ENCODE data around the gene DBP.

DBP gene

DNA sequence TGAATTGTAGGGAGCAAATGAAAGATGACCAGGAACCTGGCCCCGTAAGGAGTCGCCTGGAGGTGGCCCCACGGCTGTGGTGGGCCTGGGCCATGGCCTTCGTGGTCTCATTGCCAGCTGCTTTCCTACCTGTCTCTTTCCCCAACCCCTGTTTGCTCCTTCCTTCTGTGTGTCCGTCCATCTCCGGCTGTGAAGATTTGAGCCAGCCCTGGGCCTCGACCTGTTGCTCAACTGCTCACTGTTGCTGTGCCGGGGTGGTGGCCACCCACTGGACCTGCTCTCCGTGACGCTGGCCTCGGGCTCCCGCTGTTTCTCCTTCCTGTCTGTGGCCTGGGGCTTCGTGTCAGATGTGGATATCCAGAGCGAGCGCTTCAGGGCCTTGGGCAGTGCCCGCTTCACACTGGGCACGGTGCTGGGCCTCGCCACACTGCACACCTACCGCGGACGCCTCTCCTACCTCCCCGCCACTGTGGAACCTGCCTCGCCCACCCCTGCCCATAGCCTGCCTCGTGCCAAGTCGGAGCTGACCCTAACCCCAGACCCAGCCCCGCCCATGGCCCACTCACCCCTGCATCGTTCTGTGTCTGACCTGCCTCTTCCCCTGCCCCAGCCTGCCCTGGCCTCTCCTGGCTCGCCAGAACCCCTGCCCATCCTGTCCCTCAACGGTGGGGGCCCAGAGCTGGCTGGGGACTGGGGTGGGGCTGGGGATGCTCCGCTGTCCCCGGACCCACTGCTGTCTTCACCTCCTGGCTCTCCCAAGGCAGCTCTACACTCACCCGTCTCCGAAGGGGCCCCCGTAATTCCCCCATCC lies 8.5 kb downstream of the DBP start:
- no peak for DNase-seq (ENCODE audit: low read depth in 2 of 2, low spot score in 1 of 2)

DNA sequence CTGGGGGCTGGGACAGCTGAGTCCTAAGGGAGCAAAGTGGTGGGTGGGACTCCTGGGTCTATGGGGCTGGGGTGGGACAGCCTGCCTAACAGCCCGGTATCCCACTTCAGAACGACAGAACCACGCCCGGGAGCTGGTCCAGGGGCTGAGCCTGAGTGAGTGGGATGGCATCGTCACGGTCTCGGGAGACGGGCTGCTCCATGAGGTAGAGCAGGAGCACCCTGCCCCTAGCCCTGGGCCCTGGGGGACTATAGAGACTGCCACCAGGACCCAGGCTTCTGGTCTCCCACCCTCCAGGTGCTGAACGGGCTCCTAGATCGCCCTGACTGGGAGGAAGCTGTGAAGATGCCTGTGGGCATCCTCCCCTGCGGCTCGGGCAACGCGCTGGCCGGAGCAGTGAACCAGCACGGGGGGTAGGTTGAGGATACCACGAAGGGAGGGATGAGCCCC lies 9.3 kb downstream of the DBP start:
- DNase-seq (ENCODE audit: low read depth in 2 of 2, low spot score in 1 of 2), result no peak

- DNase-seq (ENCODE audit: low read depth in 2 of 2, low spot score in 1 of 2), result no peak
Observed at GRCh38 chr19:48627201-48627864, 9.8 kb downstream of the DBP start.

DNA sequence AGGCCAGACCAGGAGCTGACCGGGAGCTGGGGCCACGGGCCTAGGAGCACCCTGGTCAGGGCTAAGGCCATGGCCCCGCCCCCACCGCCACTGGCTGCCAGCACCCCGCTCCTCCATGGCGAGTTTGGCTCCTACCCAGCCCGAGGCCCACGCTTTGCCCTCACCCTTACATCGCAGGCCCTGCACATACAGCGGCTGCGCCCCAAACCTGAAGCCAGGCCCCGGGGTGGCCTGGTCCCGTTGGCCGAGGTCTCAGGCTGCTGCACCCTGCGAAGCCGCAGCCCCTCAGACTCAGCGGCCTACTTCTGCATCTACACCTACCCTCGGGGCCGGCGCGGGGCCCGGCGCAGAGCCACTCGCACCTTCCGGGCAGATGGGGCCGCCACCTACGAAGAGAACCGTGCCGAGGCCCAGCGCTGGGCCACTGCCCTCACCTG lies 11.3 kb downstream of the DBP start:
- DNase-seq (ENCODE audit: low read depth in 2 of 2, low spot score in 1 of 2), result no peak

DNA sequence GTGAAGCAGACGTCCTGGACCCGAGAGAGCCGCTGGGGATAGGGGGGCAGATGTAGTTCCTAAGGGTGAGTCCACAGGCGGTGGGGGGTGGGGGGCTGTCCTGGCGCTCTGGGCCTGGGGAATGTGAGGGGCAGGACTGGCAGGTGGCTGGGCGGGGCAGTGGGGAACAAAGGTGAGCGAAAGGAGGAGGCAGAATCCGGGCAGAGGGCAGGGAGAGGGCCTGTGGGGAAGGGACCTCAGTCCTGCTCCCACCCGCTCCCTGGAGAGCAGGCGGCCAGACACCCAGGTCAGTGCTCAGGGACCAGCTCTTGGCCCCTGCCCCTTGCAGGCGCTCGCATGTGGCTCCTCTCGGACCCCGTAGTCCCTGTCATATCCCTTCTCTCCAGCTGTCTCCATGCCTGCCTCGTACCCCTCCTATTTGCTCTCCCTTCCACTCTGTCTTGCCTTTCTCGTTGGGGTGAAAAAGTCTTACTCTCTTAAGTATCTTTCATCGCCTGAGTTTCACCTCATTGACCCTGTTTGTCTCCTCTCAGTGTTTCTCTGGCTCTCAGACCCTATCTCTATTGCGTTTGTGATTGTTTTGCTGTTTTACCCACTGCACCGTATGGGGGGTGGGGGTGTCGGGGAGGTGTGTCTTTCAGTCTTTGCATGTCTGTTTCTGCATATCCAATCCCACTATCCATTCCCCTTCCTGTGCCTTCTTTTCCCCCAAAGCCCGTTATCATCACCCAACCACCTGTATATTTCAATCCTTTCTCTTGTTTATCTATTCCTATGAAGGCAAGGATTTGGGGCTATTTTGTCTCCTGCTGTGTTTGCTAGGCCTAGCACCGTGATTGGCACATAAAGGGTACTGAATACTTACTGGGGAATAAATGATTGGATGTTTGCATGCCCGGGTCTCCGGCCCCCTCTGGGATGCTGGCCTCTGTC lies 12.1 kb downstream of the DBP start:
- no peak for DNase-seq (ENCODE audit: low read depth in 2 of 2, low spot score in 1 of 2)

DNA sequence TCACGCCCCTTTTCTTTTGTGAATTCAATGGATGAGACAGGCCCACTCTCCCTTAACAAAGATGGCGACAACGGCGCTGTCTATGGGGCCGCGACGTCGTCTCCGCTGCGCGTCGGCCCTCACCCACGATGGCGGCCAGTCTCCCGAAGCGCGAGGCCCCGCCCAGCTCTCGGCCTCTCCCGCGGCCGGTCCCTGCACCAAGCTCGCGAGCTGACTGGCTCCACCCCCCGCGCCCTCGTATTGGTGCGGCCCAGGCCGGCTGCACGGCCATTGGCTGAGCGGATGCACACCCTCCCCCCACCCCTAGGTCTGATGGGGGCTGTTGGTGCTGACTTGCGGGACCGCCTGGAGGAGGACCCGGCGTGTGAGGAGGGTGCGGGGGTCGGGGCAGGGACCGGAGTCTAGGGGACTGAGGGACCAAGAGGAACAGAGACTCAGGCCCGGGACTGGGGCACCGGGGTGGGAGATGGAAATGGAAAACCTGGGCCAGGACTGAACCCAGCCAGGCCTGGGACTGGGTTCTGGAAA lies 13.0 kb downstream of the DBP start:
- peak; percentile 86 to 93 for DNase-seq (ENCODE audit: low read depth in 2 of 2, low spot score in 1 of 2)

DNA sequence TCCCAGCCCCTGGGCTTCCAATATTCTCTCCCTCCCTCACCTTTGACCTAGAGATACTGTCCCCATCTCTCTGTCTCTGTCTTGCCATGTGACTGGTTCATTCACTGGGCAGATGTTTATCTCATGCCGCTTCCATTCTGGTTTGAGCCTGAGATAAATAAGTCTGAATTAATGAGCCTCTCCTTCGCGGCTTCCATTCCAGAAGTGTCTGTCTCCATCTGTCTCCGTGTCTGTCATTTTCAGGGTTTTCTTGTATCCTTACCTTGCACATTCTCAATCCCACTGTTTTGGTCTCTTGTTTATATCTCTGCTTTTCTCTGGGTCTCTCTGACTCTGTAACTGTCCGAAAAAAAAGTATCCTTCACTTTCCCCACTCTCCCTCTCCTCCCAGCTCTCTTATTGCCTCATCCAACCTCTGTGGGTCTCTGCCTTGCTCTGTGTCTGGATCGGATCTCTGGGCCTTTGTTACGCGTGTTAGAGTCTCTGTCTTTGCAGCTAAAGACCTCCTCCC lies 13.6 kb downstream of the DBP start:
- DNase-seq (ENCODE audit: low read depth in 2 of 2, low spot score in 1 of 2), result no peak

DNA sequence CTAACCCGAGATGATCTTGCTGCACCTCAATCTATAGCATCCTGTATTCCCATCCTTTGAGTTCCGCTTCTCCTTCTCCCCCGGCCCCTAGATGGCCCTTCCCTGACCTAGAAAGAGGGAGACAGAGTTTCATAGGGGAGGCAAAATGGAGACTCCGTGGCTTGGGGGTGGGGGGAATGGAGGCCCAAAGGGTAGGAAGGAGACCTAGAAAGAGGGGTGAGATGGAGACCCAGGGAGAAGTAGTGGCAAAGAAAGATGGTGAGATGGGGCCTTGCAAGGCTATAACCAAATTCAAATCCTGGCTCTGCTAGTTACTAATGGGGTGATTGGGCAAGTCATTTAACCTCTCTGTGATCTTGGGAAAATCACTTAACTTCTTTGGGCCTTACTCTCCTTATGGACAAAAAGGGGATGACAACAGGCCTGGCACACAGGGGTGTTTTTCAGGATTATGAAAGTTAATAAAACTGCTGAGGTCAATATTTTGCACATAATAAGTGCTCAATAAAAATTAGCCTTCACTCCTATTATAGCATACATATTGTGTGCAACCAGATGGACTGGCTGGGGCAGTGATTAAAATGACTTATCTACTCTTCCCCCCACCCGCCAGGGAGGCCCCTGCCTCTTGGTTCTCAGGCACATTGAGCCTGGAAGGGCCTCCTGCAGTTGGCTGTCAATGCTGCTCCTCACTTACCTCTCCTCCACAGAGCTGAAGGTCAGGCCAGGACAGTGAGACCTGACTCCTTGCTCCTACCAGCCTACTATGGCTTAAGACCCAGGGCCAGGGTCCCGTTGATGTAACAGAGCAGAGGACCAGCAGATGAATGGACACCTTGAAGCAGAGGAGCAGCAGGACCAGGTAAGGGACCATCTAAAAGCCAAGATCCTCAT lies 17.2 kb downstream of the DBP start:
- DNase-seq (ENCODE audit: low read depth in 2 of 2, low spot score in 1 of 2), result no peak

- DNase-seq (ENCODE audit: low read depth in 2 of 2, low spot score in 1 of 2), result peak; percentile 88 to 95
Observed at GRCh38 chr19:48618916-48619691, 18.1 kb downstream of the DBP start, which contains the start of the genes RPL18 and SPHK2. Gene RPL18, minus strand, starts transcription at chr19:48619178. Its CDS starts 35 bp downstream, at chr19:48619143. Gene SPHK2, plus strand, starts transcription at chr19:48619506. Its CDS starts 1,009 bp downstream, at chr19:48620515.

- DNase-seq (ENCODE audit: low read depth in 2 of 2, low spot score in 1 of 2), result no peak
Observed at GRCh38 chr19:48618278-48618915, 18.8 kb downstream of the DBP start.

GRCh38 chr19:48617146-48617937 lies 19.8 kb downstream of the DBP start:
- DNase-seq (ENCODE audit: low read depth in 2 of 2, low spot score in 1 of 2), result no peak

DNA sequence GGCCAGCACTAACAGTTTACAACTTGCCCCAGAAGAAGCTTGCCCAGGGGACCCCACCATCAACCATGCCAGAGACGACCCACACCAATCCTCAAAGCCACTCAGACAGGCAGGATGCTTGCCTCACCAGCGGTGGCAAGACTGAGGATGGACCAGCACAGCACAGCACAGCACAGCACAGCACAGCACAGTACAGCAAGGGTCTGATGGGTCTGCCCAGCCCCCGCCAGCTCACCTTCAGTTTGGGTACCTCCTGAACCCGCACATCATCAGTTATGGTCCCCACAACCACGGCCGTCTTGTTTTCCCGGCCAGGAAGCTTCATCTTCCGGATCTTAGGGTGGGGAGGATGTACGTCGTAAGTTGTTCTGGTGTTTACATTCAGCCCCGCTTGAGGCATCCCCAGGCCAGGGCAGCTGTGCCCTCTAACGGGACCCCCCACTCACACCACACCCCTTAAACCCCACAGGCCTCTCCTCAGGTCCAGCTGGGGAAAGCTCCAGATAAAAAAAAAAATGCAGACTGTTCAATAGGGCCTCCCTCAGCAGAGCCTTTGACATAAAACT lies 20.6 kb downstream of the DBP start:
- DNase-seq (ENCODE audit: low read depth in 2 of 2, low spot score in 1 of 2), result no peak

GRCh38 chr19:48616041-48616436 lies 21.1 kb downstream of the DBP start:
- DNase-seq (ENCODE audit: low read depth in 2 of 2, low spot score in 1 of 2), result no peak

DNA sequence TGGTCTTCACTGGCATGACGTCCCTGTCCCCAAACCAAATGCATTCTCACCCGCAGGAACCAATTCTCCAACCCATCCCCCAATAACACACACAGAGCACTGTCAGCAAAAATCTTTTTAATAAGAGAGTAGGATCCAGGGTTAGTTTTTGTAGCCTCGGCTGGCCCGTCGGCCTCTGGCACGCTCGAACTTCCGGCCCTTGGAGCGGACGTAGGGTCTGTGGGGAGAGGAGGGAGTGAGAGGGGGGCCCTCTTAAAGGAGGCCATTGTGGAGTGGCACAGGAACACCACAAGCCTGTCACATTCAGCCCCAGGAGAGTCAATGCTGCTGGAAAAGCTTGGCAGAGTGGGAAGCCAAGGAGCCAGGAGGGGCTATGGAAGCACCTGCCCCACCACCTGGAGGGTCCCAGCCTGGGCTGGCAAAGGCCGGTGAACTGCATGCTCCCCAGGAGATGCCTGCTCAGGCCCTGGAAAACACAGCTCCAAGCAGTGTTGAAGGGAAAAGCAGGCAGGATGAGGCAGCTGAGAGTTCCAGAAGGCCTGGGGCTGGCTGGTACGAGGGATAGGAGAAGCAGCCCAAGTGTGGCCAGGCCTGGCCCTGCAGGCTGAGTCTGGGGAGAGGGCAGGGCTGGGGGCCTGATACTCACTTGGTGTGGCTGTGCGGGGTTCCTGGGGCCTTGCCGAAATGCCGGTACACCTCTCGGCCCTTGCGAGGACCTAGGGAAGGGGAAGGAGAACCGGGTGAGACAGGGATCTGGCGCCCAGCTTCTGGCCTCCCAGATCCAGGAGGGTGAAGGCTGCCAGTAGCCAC lies 21.7 kb downstream of the DBP start:
- DNase-seq (ENCODE audit: low read depth in 2 of 2, low spot score in 1 of 2), result no peak

DNA sequence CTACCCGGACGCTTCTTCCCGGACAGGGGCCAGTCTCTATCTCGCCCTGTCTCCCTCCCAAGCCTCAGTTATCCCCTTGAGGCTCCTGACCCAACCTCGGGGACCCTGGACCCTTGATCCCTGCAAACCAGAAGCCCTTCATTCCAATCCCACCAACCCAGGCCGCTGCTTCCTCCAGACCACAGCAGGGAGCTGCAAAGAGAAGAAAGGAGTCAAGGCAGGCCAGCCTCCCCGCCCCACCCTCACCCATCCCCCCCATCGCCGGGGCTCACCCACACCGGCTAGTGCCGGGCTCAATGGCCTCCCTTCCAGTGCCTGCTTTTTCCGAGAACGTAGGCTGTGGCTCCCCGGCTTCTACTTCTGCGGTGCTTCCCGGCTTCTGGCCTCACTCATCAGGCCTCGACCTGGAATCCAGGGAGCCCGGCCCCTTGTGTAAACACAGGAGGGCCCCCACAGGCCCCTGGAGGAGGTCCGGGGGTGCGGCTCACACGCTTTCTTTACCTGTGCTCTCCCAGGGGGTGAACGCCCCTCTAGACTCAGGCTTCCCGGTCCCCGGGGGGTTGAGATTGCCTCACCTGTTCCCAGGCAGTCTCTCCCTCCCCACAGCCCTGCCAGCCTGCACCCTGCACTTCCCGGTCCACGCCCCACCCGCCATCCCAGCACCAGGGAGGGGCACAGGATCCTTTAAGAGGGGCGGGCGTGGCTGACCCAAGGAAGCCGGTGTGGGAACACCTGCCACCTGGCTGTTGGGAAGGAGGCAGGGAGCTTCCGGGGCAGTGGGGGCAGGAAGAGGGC lies 22.5 kb downstream of the DBP start, which contains the start of gene FAM83E:
TSS of gene FAM83E (minus strand) at position 641 of the 795 bp plus-strand sequence. CDS start 1,704 bp downstream, outside the sequence.
- DNase-seq (ENCODE audit: low read depth in 2 of 2, low spot score in 1 of 2), result no peak

Measured in stimulated activated CD8-positive, alpha-beta memory T cell treated with anti-CD3 and anti-CD28 coated beads, Interleukin-4, amount 100 ng/mL, for 4 hours (primary cell).